GM23338 (cell line): Measurements from ENCODE around the gene RPS6KC1. TPM values are rescaled to one million over a fixed set of nuclear protein-coding genes. Genes with fewer than 3 reads are reported as not detected.

ENCODE experiments used
- ATAC-seq: fragments of 200-7000 bp; cut with Tn5 transposase; 3 replicates; pipeline ENCODE4 v1.9.1; 2020
- DNase-seq: peaks from one replicate; pipeline ENCODE4 v3.0.0-alpha.2; 2015; ENCODE audit warnings: low spot score
- H2AFZ ChIP-seq: fragments of 200-600 bp; sonication (generic); 2 replicates; pipeline ENCODE4 v1.8.0; 2016; ENCODE audit warnings: antibody characterized with exemption, mild to moderate bottlenecking, moderate library complexity
- H3F3A ChIP-seq: fragments of 200-600 bp; sonication (generic); replicated peaks from 2 replicates; pipeline ENCODE4 v1.8.0; 2017; ENCODE audit warnings: antibody characterized with exemption, mixed run types, low read depth
- H3K27ac ChIP-seq: fragments of 200-600 bp; sonication (generic); 2 replicates; pipeline ENCODE4 v1.6.1; 2016; ENCODE audit warnings: low read depth
- H3K27me3 ChIP-seq: fragments of 200-600 bp; sonication (generic); 2 replicates; pipeline ENCODE4 v1.8.0; 2016; ENCODE audit warnings: mild to moderate bottlenecking, mixed run types, moderate library complexity; ENCODE audit not compliant: insufficient read depth
- H3K36me3 ChIP-seq: fragments of 200-600 bp; sonication (generic); 2 replicates; pipeline ENCODE4 v1.8.0; 2016; ENCODE audit warnings: mild to moderate bottlenecking; ENCODE audit not compliant: insufficient read depth
- H3K4me1 ChIP-seq: fragments of 200-600 bp; sonication (generic); 2 replicates; pipeline ENCODE4 v1.8.0; 2016; ENCODE audit warnings: mild to moderate bottlenecking, moderate library complexity; ENCODE audit not compliant: insufficient read depth
- H3K4me2 ChIP-seq: fragments of 200-600 bp; sonication (generic); 2 replicates; pipeline ENCODE4 v1.7.1; 2017; ENCODE audit warnings: mixed run types
- H3K4me3 ChIP-seq: fragments of 200-600 bp; sonication (generic); 2 replicates; pipeline ENCODE4 v1.6.1; 2016; ENCODE audit warnings: mixed run types
- H3K79me2 ChIP-seq: fragments of 200-600 bp; sonication (generic); replicated peaks from 2 replicates; pipeline ENCODE4 v1.8.0; 2017; ENCODE audit warnings: mild to moderate bottlenecking; ENCODE audit not compliant: insufficient read depth
- H3K9me2 ChIP-seq: fragments of 200-600 bp; sonication (generic); 2 replicates; pipeline ENCODE4 v1.8.0; 2017; ENCODE audit not compliant: insufficient read depth
- H4K20me1 ChIP-seq: fragments of 200-600 bp; sonication (generic); replicated peaks from 2 replicates; pipeline ENCODE4 v1.8.0; 2017; ENCODE audit warnings: mild to moderate bottlenecking; ENCODE audit not compliant: insufficient read depth
- H3K27ac Mint-ChIP-seq: 2 replicates; pipeline ENCODE4 v1.8.0; 2020; ENCODE audit warnings: inconsistent platforms, mild to moderate bottlenecking, moderate library complexity, mixed read lengths
- H3K27me3 Mint-ChIP-seq: 3 replicates; pipeline ENCODE4 v1.8.0; 2022; ENCODE audit warnings: low read depth, mild to moderate bottlenecking, moderate library complexity, mixed read lengths, inconsistent platforms; ENCODE audit not compliant: insufficient read depth, poor library complexity
- H3K36me3 Mint-ChIP-seq: 3 replicates; pipeline ENCODE4 v1.8.0; 2021; ENCODE audit warnings: low read depth, mild to moderate bottlenecking, inconsistent platforms, moderate library complexity, mixed read lengths
- H3K4me1 Mint-ChIP-seq: 3 replicates; pipeline ENCODE4 v1.8.0; 2020; ENCODE audit warnings: mild to moderate bottlenecking, inconsistent platforms, mixed read lengths
- H3K4me3 Mint-ChIP-seq: 3 replicates; pipeline ENCODE4 v1.8.0; 2021; ENCODE audit warnings: moderate library complexity, mild to moderate bottlenecking, inconsistent platforms, mixed read lengths
- H3K9me3 Mint-ChIP-seq: 3 replicates; pipeline ENCODE4 v1.8.0; 2020; ENCODE audit warnings: moderate library complexity, mild to moderate bottlenecking, inconsistent platforms, mixed read lengths
- CREB1 ChIP-seq: fragments of 250-450 bp; sonication (Bioruptor Pico); IDR thresholded peaks from 2 replicates; pipeline ENCODE4 v1.5.0; 2020; ENCODE audit warnings: low read depth, mild to moderate bottlenecking, moderate library complexity
- EZH2 ChIP-seq: fragments of 200-600 bp; sonication (generic); IDR thresholded peaks from one replicate; pipeline ENCODE4 v1.8.0; 2017; ENCODE audit warnings: antibody characterized with exemption, mild to moderate bottlenecking, low read depth; ENCODE audit not compliant: unreplicated experiment
- EZH2phosphoT487 ChIP-seq: fragments of 200-600 bp; sonication (generic); IDR thresholded peaks from one replicate; pipeline ENCODE4 v1.8.1; 2018; ENCODE audit warnings: antibody characterized with exemption; ENCODE audit not compliant: unreplicated experiment
- JUNB ChIP-seq: IDR thresholded peaks from one replicate; pipeline ENCODE4 v1.6.1; 2016; ENCODE audit warnings: antibody characterized with exemption; ENCODE audit not compliant: unreplicated experiment
- NANOG ChIP-seq: IDR thresholded peaks from 2 replicates; pipeline ENCODE4 v1.6.1; 2016; ENCODE audit warnings: antibody characterized with exemption, borderline replicate concordance
- POLR2AphosphoS5 ChIP-seq: IDR thresholded peaks from 2 replicates; pipeline ENCODE4 v1.6.1; 2016; ENCODE audit warnings: antibody characterized with exemption, low read depth
- STAT1 ChIP-seq: IDR thresholded peaks from one replicate; pipeline ENCODE4 v1.6.1; 2016; ENCODE audit warnings: antibody characterized with exemption; ENCODE audit not compliant: unreplicated experiment
- ZNF114 ChIP-seq: fragments of 250-450 bp; sonication (Bioruptor Pico); IDR thresholded peaks from 2 replicates; pipeline ENCODE4 v1.5.0; 2020; ENCODE audit warnings: mild to moderate bottlenecking, moderate library complexity
- ZNF331 ChIP-seq: fragments of 250-450 bp; sonication (Bioruptor Pico); IDR thresholded peaks from 2 replicates; pipeline ENCODE4 v1.5.0; 2020; ENCODE audit warnings: low read depth, mild to moderate bottlenecking, moderate library complexity
- polyA plus RNA-seq: library from polyadenylated mRNA; unstranded; fragments of >200 nt; fragmentation: Nextera tagmentation; extraction: Ambion mirVana; gene quantifications from 2 replicates; pipeline ENCODE4 v1.2.1, GENCODE V29; 2016
- total RNA-seq: library from RNA; depleted of rRNA; stranded (reverse); fragments of >200 nt; shearing (Covaris generic); gene quantifications from 2 replicates; pipeline ENCODE4 v1.2.3, GENCODE V29; 2014
- TF ChIP-seq, protein P1 (sequence below), 2 experiments: fragments of 200-600 bp in 1 of 2; sonication (generic) in 1 of 2; conservative IDR thresholded peaks; 2 replicates each; pipeline versions ENCODE4 v1.5.1 to v1.6.1; 2016 to 2017; ENCODE audit warnings: antibody characterized with exemption in 2 of 2, low read depth in 2 of 2, mild to moderate bottlenecking in 2 of 2, moderate library complexity in 1 of 2
- TF ChIP-seq, protein P2 (sequence below): fragments of 250-450 bp; sonication (Bioruptor Pico); IDR thresholded peaks from 2 replicates; pipeline ENCODE4 v1.5.0; 2020; ENCODE audit warnings: mild to moderate bottlenecking, moderate library complexity
- TF ChIP-seq, protein P3 (sequence below): IDR thresholded peaks from 2 replicates; pipeline ENCODE4 v1.6.1; 2016; ENCODE audit warnings: antibody characterized with exemption
- TF ChIP-seq, protein P4 (sequence below): IDR thresholded peaks from one replicate; pipeline ENCODE4 v1.6.1; 2018; ENCODE audit warnings: antibody characterized with exemption; ENCODE audit not compliant: unreplicated experiment

RPS6KC1 gene
- total and polyA plus RNA-seq, 2 experiments from 2014 or later: 7.9 to 24.9 TPM

DNA sequence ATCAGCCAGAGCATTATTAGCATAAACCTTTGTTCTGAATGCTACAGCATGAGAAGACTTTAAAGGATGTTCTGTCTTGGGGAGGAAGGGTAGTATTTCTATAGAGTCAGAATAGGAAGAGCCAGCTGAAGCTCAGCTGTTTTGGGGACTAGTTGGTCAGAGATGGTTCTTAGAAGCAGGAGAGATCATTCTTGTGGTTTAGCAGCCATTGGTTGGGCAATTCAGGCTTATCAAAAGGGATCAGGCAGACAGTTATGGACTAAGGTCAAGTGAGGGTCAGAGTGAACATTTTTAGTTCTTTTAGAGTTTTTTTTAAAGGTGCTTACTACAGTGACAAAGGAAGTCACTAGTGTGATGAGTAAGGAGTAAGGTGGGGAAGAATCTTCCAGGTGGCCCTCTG, 245.5 kb downstream of the RPS6KC1 start:
- peaks cover 8% of the 10 kb centered on the region for H3K9me2 ChIP-seq
- no peak for TF ChIP-seq CREB1 (CRISPR knock-in tag)
- no peak for TF ChIP-seq STAT1
- no peak for TF ChIP-seq EZH2phosphoT487
- TF ChIP-seq POLR2AphosphoS5: no peak
- TF ChIP-seq ZNF331 (CRISPR knock-in tag): no peak
- TF ChIP-seq, protein P1, sequence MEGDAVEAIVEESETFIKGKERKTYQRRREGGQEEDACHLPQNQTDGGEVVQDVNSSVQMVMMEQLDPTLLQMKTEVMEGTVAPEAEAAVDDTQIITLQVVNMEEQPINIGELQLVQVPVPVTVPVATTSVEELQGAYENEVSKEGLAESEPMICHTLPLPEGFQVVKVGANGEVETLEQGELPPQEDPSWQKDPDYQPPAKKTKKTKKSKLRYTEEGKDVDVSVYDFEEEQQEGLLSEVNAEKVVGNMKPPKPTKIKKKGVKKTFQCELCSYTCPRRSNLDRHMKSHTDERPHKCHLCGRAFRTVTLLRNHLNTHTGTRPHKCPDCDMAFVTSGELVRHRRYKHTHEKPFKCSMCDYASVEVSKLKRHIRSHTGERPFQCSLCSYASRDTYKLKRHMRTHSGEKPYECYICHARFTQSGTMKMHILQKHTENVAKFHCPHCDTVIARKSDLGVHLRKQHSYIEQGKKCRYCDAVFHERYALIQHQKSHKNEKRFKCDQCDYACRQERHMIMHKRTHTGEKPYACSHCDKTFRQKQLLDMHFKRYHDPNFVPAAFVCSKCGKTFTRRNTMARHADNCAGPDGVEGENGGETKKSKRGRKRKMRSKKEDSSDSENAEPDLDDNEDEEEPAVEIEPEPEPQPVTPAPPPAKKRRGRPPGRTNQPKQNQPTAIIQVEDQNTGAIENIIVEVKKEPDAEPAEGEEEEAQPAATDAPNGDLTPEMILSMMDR (conservative IDR thresholded peaks at IDR 0.05; ENCODE audit: low read depth in 2 of 2): no peak
- TF ChIP-seq, protein P2, sequence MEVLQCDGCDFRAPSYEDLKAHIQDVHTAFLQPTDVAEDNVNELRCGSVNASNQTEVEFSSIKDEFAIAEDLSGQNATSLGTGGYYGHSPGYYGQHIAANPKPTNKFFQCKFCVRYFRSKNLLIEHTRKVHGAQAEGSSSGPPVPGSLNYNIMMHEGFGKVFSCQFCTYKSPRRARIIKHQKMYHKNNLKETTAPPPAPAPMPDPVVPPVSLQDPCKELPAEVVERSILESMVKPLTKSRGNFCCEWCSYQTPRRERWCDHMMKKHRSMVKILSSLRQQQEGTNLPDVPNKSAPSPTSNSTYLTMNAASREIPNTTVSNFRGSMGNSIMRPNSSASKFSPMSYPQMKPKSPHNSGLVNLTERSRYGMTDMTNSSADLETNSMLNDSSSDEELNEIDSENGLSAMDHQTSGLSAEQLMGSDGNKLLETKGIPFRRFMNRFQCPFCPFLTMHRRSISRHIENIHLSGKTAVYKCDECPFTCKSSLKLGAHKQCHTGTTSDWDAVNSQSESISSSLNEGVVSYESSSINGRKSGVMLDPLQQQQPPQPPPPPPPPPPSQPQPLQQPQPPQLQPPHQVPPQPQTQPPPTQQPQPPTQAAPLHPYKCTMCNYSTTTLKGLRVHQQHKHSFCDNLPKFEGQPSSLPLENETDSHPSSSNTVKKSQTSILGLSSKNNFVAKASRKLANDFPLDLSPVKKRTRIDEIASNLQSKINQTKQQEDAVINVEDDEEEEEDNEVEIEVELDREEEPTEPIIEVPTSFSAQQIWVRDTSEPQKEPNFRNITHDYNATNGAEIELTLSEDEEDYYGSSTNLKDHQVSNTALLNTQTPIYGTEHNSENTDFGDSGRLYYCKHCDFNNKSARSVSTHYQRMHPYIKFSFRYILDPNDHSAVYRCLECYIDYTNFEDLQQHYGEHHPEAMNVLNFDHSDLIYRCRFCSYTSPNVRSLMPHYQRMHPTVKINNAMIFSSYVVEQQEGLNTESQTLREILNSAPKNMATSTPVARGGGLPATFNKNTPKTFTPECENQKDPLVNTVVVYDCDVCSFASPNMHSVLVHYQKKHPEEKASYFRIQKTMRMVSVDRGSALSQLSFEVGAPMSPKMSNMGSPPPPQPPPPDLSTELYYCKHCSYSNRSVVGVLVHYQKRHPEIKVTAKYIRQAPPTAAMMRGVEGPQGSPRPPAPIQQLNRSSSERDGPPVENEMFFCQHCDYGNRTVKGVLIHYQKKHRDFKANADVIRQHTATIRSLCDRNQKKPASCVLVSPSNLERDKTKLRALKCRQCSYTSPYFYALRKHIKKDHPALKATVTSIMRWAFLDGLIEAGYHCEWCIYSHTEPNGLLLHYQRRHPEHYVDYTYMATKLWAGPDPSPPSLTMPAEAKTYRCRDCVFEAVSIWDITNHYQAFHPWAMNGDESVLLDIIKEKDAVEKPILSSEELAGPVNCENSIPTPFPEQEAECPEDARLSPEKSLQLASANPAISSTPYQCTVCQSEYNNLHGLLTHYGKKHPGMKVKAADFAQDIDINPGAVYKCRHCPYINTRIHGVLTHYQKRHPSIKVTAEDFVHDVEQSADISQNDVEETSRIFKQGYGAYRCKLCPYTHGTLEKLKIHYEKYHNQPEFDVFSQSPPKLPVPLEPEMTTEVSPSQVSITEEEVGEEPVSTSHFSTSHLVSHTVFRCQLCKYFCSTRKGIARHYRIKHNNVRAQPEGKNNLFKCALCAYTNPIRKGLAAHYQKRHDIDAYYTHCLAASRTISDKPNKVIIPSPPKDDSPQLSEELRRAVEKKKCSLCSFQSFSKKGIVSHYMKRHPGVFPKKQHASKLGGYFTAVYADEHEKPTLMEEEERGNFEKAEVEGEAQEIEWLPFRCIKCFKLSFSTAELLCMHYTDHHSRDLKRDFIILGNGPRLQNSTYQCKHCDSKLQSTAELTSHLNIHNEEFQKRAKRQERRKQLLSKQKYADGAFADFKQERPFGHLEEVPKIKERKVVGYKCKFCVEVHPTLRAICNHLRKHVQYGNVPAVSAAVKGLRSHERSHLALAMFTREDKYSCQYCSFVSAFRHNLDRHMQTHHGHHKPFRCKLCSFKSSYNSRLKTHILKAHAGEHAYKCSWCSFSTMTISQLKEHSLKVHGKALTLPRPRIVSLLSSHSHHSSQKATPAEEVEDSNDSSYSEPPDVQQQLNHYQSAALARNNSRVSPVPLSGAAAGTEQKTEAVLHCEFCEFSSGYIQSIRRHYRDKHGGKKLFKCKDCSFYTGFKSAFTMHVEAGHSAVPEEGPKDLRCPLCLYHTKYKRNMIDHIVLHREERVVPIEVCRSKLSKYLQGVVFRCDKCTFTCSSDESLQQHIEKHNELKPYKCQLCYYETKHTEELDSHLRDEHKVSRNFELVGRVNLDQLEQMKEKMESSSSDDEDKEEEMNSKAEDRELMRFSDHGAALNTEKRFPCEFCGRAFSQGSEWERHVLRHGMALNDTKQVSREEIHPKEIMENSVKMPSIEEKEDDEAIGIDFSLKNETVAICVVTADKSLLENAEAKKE (CRISPR knock-in tag): no peak
- TF ChIP-seq, protein P3, sequence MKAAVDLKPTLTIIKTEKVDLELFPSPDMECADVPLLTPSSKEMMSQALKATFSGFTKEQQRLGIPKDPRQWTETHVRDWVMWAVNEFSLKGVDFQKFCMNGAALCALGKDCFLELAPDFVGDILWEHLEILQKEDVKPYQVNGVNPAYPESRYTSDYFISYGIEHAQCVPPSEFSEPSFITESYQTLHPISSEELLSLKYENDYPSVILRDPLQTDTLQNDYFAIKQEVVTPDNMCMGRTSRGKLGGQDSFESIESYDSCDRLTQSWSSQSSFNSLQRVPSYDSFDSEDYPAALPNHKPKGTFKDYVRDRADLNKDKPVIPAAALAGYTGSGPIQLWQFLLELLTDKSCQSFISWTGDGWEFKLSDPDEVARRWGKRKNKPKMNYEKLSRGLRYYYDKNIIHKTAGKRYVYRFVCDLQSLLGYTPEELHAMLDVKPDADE: no peak
- no peak for TF ChIP-seq EZH2
- no peak for TF ChIP-seq JUNB
- no peak for TF ChIP-seq ZNF114 (CRISPR knock-in tag)
- no peak for TF ChIP-seq NANOG
- TF ChIP-seq, protein P4, sequence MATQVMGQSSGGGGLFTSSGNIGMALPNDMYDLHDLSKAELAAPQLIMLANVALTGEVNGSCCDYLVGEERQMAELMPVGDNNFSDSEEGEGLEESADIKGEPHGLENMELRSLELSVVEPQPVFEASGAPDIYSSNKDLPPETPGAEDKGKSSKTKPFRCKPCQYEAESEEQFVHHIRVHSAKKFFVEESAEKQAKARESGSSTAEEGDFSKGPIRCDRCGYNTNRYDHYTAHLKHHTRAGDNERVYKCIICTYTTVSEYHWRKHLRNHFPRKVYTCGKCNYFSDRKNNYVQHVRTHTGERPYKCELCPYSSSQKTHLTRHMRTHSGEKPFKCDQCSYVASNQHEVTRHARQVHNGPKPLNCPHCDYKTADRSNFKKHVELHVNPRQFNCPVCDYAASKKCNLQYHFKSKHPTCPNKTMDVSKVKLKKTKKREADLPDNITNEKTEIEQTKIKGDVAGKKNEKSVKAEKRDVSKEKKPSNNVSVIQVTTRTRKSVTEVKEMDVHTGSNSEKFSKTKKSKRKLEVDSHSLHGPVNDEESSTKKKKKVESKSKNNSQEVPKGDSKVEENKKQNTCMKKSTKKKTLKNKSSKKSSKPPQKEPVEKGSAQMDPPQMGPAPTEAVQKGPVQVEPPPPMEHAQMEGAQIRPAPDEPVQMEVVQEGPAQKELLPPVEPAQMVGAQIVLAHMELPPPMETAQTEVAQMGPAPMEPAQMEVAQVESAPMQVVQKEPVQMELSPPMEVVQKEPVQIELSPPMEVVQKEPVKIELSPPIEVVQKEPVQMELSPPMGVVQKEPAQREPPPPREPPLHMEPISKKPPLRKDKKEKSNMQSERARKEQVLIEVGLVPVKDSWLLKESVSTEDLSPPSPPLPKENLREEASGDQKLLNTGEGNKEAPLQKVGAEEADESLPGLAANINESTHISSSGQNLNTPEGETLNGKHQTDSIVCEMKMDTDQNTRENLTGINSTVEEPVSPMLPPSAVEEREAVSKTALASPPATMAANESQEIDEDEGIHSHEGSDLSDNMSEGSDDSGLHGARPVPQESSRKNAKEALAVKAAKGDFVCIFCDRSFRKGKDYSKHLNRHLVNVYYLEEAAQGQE: no peak
- no peak overlapping the region for H3K4me2 ChIP-seq
- H3F3A ChIP-seq: no peaks in the 10 kb centered on the region
- H3K79me2 ChIP-seq: no peaks in the 10 kb centered on the region
- no peaks in the 10 kb centered on the region for H3K36me3 ChIP-seq
- H3K27ac Mint-ChIP-seq: no peak overlapping the region
- no peaks in the 10 kb centered on the region for H4K20me1 ChIP-seq
- H3K36me3 Mint-ChIP-seq: no peaks in the 10 kb centered on the region; the same call in 2 of the 3 replicates
- ATAC-seq: no peak
- DNase-seq: no peak
- no peak overlapping the region for H3K27ac ChIP-seq
- H3K27me3 Mint-ChIP-seq: no peaks in the 10 kb centered on the region
- H3K27me3 ChIP-seq: no peaks in the 10 kb centered on the region
- peaks cover 7% of the 10 kb centered on the region for H3K4me1 ChIP-seq
- no peak overlapping the region for H3K4me3 ChIP-seq
- H3K4me1 Mint-ChIP-seq: peaks cover 14% of the 10 kb centered on the region
- H2AFZ ChIP-seq: no peak overlapping the region
- no peaks in the 10 kb centered on the region for H3K9me3 Mint-ChIP-seq
- H3K4me3 Mint-ChIP-seq: no peak overlapping the region
